ENCODE data around the gene PRR14.

PRR14 gene

GRCh38 chr16:30647274-30647571 lies 3.5 kb upstream of the PRR14 start:
- no peak for TF ChIP-seq CTCF (IDR thresholded peaks at IDR 0.05; ENCODE audit: low read depth, low read length, missing control alignments)
- in situ Hi-C loops (cut with HindIII; ENCODE audit: low sequenced_read_pairs): no loop called here
- H3K4me3 ChIP-seq (ENCODE audit: low read depth, low read length): no peak overlapping the region

DNA sequence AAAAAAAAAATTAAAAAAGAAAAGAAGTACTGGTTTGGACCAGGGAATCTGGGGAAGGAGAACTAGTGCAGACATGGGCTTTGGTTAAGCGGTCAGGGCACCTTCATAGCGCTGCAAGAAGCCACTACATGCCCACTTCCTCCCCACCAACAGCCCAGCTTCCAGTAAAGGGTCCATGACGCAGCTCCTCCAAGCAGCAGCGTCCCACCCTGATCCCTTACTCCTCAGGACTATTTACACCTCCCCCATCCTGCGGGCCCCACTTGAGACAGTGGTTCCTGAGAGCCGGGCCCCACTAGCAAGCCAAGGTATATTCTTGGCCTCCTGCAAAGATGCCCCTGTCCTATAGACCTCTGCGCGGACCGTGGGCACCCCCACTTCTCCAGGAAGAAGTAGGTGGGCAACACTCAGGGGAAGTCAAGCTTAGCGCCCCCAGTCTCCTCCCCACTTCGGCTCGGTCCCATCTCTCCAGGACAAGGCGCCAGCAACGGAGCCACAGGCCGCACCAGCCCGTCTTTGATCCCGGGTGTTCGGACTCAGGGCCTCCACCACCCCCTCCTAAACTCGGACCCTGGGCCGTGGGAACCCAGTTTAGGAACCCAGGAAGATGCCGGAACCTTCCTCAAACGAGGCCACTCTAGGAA lies 913 bp upstream of the PRR14 start:
- TF ChIP-seq CTCF (IDR thresholded peaks at IDR 0.05; ENCODE audit: low read depth, low read length, missing control alignments): no peak
- DNase-seq (ENCODE audit: low read depth): no peak
- in situ Hi-C loops (cut with HindIII; ENCODE audit: low sequenced_read_pairs): no loop called here
- H3K4me3 ChIP-seq (ENCODE audit: low read depth, low read length): peak overlapping the region; percentile 93

More at GRCh38 chr16:30647274-30647571, 3.5 kb upstream of the PRR14 start:
- DNase-seq (ENCODE audit: low read depth): no peak

DNA sequence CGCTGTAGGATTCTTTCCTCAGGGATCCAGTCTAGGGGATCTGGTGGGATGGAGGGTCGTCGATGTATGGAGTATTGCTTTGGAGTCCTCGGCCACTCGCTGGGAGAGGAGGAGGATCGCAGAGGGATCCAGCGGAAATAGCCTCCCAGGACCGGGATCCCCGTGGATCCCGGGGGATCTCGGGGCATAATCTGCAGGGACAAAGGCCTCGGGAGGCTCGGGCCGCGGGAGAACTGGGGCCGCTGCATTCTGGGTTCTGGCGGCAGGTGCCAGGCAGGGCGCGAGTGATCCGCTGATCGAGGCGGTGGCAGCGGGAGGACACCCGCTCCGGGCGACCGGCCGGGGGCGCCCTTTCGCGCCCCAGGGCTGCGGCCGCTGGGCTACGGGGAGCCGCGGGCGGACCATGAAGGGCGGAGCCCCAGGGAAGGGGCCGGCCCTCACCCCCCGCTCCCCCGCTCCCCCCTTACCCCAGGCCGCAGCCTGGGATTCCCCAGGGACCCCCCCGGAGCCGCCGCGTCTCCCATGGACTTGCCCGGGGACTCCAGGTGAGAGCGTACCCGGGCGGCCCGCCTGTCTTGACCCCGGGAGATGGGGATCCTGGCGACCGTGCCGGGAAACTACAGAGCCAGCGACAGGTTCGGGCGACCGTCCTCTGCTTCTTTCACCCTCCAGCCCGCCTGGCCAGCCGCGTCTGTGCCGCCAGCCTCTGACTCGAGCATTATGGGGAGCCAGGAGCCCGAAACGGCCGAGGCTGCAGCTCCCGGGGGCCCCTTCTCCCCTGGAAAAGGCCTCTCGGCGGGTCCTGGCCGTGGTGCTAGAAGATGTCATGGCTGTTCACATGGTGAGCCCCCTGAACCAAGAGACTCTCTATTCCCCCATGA lies 604 bp downstream of the PRR14 start:
- no peak for DNase-seq (ENCODE audit: low read depth)
- in situ Hi-C loops (cut with HindIII; ENCODE audit: low sequenced_read_pairs): no loop called here
- TF ChIP-seq CTCF (IDR thresholded peaks at IDR 0.05; ENCODE audit: low read depth, low read length, missing control alignments): peak; percentile 36
- H3K4me3 ChIP-seq (ENCODE audit: low read depth, low read length): peak overlapping the region; percentile 93

- peak overlapping the region; percentile 93 for H3K4me3 ChIP-seq (ENCODE audit: low read depth, low read length)
- in situ Hi-C loops (cut with HindIII; ENCODE audit: low sequenced_read_pairs): no loop called here
- TF ChIP-seq CTCF (IDR thresholded peaks at IDR 0.05; ENCODE audit: low read depth, low read length, missing control alignments): no peak
- DNase-seq (ENCODE audit: low read depth): no peak
Observed at GRCh38 chr16:30652005-30652296, 1.2 kb downstream of the PRR14 start.

DNA sequence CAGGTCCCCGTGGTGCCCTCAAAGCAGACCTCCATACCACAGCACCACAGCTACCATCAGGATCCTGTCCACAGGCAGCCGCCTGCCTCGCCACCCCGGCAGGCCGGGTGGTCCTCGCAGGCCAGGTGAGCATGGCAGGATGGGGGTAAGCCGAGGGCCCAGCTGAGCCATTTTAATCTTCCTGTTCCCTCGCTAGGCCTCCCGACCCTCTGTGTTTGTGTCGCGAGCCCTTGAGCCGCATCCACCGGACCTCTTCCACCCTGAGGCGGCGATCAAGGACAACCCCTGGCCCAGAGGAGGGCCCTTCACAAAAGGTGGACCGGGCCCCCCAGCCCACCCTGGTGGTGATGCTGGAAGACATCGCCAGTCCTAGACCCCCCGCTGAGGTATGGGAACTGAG lies 2.0 kb downstream of the PRR14 start:
- DNase-seq (ENCODE audit: low read depth): no peak
- no peak for TF ChIP-seq CTCF (IDR thresholded peaks at IDR 0.05; ENCODE audit: low read depth, low read length, missing control alignments)
- in situ Hi-C loops (cut with HindIII; ENCODE audit: low sequenced_read_pairs): no loop called here
- H3K4me3 ChIP-seq (ENCODE audit: low read depth, low read length): no peak overlapping the region

DNA sequence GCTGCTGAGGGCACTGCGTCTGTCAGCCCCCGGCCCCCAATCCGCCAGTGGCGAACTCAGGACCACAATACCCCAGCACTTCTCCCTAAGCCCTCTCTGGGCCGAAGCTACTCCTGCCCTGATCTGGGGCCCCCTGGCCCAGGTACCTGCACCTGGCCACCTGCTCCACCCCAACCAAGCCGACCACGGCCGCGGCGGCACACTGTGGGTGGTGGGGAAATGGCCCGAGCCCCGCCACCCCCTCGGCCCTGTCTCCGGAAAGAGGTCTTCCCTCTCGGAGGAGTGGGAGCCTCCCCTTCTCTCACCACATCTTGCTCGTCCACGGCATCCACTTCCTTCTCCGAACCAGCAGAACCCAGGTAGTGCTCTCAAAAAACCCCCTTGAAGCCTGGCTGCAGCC lies 4.1 kb downstream of the PRR14 start:
- no peak overlapping the region for H3K4me3 ChIP-seq (ENCODE audit: low read depth, low read length)
- DNase-seq (ENCODE audit: low read depth): no peak
- in situ Hi-C loops (cut with HindIII; ENCODE audit: low sequenced_read_pairs): no loop called here
- TF ChIP-seq CTCF (IDR thresholded peaks at IDR 0.05; ENCODE audit: low read depth, low read length, missing control alignments): no peak
